Measurements from ENCODE around the gene HS3ST2.

Gene HS3ST2

DNA sequence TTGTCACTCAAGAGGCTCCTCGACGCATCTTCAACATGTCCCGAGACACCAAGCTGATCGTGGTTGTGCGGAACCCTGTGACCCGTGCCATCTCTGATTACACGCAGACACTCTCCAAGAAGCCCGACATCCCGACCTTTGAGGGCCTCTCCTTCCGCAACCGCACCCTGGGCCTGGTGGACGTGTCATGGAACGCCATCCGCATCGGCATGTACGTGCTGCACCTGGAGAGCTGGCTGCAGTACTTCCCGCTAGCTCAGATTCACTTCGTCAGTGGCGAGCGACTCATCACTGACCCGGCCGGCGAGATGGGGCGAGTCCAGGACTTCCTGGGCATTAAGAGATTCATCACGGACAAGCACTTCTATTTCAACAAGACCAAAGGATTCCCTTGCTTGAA lies 101.0 kb downstream of the HS3ST2 start:
- H3K36me3 ChIP-seq (ENCODE audit: control insufficient read depth, low read length): no peaks in the 10 kb centered on the region
- TF ChIP-seq, protein P1, sequence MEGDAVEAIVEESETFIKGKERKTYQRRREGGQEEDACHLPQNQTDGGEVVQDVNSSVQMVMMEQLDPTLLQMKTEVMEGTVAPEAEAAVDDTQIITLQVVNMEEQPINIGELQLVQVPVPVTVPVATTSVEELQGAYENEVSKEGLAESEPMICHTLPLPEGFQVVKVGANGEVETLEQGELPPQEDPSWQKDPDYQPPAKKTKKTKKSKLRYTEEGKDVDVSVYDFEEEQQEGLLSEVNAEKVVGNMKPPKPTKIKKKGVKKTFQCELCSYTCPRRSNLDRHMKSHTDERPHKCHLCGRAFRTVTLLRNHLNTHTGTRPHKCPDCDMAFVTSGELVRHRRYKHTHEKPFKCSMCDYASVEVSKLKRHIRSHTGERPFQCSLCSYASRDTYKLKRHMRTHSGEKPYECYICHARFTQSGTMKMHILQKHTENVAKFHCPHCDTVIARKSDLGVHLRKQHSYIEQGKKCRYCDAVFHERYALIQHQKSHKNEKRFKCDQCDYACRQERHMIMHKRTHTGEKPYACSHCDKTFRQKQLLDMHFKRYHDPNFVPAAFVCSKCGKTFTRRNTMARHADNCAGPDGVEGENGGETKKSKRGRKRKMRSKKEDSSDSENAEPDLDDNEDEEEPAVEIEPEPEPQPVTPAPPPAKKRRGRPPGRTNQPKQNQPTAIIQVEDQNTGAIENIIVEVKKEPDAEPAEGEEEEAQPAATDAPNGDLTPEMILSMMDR (IDR thresholded peaks at IDR 0.05; ENCODE audit: low read depth, low read length, poor library complexity, severe bottlenecking): no peak
- TF ChIP-seq EZH2phosphoT487 (IDR thresholded peaks at IDR 0.05; ENCODE audit: borderline replicate concordance, low read length): no peak
- H3K9me2 ChIP-seq (replicated peaks; ENCODE audit: control insufficient read depth, low read length): no peaks in the 10 kb centered on the region
- no peak overlapping the region for H3K27ac ChIP-seq (ENCODE audit: low read depth, low read length)
- H3K9me3 ChIP-seq (ENCODE audit: control insufficient read depth, insufficient read depth, low read length): no peaks in the 10 kb centered on the region
- H4K20me1 ChIP-seq (ENCODE audit: control insufficient read depth, insufficient read depth, low read depth, low read length): no peaks in the 10 kb centered on the region
- H3F3A ChIP-seq (ENCODE audit: control insufficient read depth, insufficient read depth): no peaks in the 10 kb centered on the region
- H3K79me2 ChIP-seq (ENCODE audit: control insufficient read depth, low read length): no peaks in the 10 kb centered on the region
- H3K4me3 ChIP-seq (ENCODE audit: low read length): no peak overlapping the region
- no peaks in the 10 kb centered on the region; the same call in 1 of the 2 replicates for H3K27me3 ChIP-seq (ENCODE audit: control insufficient read depth, low read length)
- no peak overlapping the region for H3K4me2 ChIP-seq (ENCODE audit: low read length)
- H3K4me1 ChIP-seq (ENCODE audit: control insufficient read depth, low read length): no peaks in the 10 kb centered on the region

DNA sequence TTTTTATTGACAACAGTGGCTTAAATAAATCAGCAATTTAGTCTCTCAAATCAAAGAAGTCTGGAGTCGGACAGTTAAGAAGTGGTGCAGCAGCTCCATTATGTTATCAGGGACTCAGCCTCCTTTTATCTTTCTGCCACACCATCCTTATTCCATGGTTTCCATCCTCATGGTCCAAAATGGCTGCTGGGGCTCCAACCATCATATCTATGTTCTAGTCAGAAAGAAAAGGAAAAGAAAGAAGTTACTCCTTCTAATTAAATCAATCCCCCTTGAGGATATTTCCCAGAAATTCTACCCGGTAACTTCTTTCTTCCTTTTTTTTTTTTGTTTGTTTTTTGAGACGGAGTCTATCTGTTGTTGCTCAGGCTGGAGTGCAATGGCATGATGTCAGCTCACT lies 109.5 kb downstream of the HS3ST2 start:
- H3F3A ChIP-seq (ENCODE audit: control insufficient read depth, insufficient read depth): no peaks in the 10 kb centered on the region
- no peaks in the 10 kb centered on the region for H4K20me1 ChIP-seq (ENCODE audit: control insufficient read depth, insufficient read depth, low read depth, low read length)
- peaks cover 8% of the 10 kb centered on the region for H3K4me1 ChIP-seq (ENCODE audit: control insufficient read depth, low read length)
- H3K4me2 ChIP-seq (ENCODE audit: low read length): no peak overlapping the region
- H3K36me3 ChIP-seq (ENCODE audit: control insufficient read depth, low read length): no peaks in the 10 kb centered on the region
- H3K27ac ChIP-seq (ENCODE audit: low read depth, low read length): no peak overlapping the region
- no peak for TF ChIP-seq EZH2phosphoT487 (IDR thresholded peaks at IDR 0.05; ENCODE audit: borderline replicate concordance, low read length)
- TF ChIP-seq, protein P1 (IDR thresholded peaks at IDR 0.05; ENCODE audit: low read depth, low read length, poor library complexity, severe bottlenecking): no peak
- H3K79me2 ChIP-seq (ENCODE audit: control insufficient read depth, low read length): no peaks in the 10 kb centered on the region
- 0 out of 2 replicates have a peak, but pooled peaks cover 7% of the 10 kb centered on the region for H3K9me3 ChIP-seq (ENCODE audit: control insufficient read depth, insufficient read depth, low read length)
- H3K4me3 ChIP-seq (ENCODE audit: low read length): no peak overlapping the region
- peaks cover 7% of the 10 kb centered on the region; the same call in 1 of the 2 replicates for H3K27me3 ChIP-seq (ENCODE audit: control insufficient read depth, low read length)
- no peaks in the 10 kb centered on the region for H3K9me2 ChIP-seq (replicated peaks; ENCODE audit: control insufficient read depth, low read length)

DNA sequence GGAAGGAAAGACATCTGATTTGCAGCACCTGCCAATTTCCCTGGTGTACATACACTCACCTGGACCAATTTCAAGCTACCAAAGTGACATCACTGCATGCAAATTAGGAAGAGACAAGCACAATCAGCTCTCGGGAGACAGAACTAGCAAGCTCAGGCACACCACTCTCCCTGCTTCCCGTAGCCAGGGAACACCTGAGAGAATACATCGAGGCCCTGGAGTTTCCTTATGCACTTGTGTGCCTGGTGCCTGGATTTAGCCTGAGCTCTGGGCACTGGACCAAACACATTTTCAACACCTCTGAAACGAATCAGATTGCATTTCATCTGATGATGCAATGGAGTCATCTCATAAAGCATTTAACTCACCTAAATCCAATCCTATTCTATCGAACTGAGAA lies 110.5 kb downstream of the HS3ST2 start:
- no peaks in the 10 kb centered on the region for H4K20me1 ChIP-seq (ENCODE audit: control insufficient read depth, insufficient read depth, low read depth, low read length)
- H3K4me3 ChIP-seq (ENCODE audit: low read length): no peak overlapping the region
- peaks cover 11% of the 10 kb centered on the region for H3K27me3 ChIP-seq (ENCODE audit: control insufficient read depth, low read length)
- TF ChIP-seq, protein P1 (IDR thresholded peaks at IDR 0.05; ENCODE audit: low read depth, low read length, poor library complexity, severe bottlenecking): no peak
- TF ChIP-seq EZH2phosphoT487 (IDR thresholded peaks at IDR 0.05; ENCODE audit: borderline replicate concordance, low read length): no peak
- 0 out of 2 replicates have a peak, but pooled peaks cover 7% of the 10 kb centered on the region for H3K9me3 ChIP-seq (ENCODE audit: control insufficient read depth, insufficient read depth, low read length)
- peaks cover 8% of the 10 kb centered on the region for H3K4me1 ChIP-seq (ENCODE audit: control insufficient read depth, low read length)
- no peaks in the 10 kb centered on the region for H3F3A ChIP-seq (ENCODE audit: control insufficient read depth, insufficient read depth)
- no peaks in the 10 kb centered on the region for H3K79me2 ChIP-seq (ENCODE audit: control insufficient read depth, low read length)
- H3K36me3 ChIP-seq (ENCODE audit: control insufficient read depth, low read length): no peaks in the 10 kb centered on the region
- H3K9me2 ChIP-seq (replicated peaks; ENCODE audit: control insufficient read depth, low read length): no peaks in the 10 kb centered on the region
- no peak overlapping the region for H3K4me2 ChIP-seq (ENCODE audit: low read length)
- H3K27ac ChIP-seq (ENCODE audit: low read depth, low read length): no peak overlapping the region
